T47D (cell line): Measurements from ENCODE around the gene GJC1.
"Not testable (repeated sequence)": the region's sequence is repeated elsewhere in the genome, so short reads cannot be mapped to it uniquely, and the experiment has no call there.

Source experiments
- DNase-seq, 2 experiments: peaks; one replicate each; pipeline versions ENCODE4 v3.0.0 to v3.0.0-alpha.2; 2011 to 2012; ENCODE audit warnings: low read depth in 1 of 2, low spot score in 1 of 2
- JUND ChIP-seq: IDR thresholded peaks from 2 replicates; pipeline ENCODE4 v1.6.1; 2012; ENCODE audit warnings: low read depth
- in situ Hi-C: cut with HindIII; loops from 2 replicates; pipeline ENCODE4 v1.10.0; 2016; ENCODE audit warnings: low sequenced_read_pairs, low pct_unique_long_range_greater_than_20kb

The GJC1 gene

DNA sequence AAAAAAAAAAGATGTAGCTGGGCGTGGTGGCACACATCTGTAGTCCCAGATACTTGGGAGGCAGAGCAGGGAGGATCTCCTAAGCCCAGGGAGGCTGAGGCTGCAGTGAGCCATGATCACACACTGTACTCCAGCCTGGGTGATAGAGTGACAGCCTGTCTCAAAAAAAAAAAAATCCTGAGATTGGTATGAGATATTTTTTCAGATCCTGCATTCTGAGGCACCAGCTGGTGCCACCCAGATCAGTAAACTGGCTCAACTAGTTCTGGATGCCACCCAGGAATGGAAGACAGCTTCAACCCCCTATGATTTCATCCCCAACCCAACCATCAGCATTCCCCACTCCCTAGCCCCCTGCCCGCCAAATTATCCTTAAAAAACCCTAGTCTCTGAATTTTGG lies 7.1 kb upstream of the GJC1 start:
- TF ChIP-seq JUND, result no peak
- DNase-seq, result peak in 1 of 2 experiments; percentile 45
- in situ Hi-C loops, result no loop called here

DNA sequence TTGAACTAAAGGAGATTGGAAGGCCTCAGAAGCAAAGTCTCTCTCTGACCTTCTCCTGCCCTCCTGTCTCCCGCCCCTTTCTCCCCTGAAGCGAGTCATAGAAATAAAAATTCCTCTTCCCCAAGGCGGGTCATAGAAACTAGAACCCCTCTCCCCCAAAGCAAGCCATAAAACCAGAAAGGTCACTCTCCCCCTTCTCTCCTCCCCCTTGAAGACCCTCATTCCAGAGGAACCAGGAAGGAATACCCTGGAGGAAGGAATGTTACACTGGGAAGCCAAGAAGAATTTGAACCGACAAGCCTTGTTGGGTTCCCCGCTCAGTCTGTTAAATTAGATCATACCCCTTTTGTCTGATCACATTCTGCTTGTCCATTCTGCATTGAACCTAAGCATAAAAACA lies 2.7 kb upstream of the GJC1 start:
- no peak for DNase-seq
- no peak for TF ChIP-seq JUND
- in situ Hi-C loops, result no loop called here

DNA sequence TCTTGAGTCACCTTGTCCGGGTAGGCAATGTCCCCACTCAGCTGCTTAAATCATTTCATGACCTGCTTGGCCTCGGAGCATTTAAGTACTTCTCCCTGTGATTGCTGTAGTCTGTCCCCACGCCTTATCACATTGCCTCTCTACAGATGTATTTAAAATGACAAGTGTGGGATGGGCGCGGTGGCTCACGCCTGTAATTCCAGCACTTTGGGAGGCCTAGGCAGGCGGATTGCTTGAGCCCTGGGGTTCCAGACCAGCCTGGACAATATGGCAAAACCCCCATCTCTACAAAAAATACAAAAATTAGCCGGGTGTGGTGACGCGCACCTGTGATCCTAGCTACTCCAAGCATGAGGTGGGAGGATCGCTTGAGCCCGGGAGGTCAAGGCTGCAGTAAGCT lies 1.3 kb upstream of the GJC1 start:
- in situ Hi-C loops, result no loop called here
- DNase-seq, result no peak

DNA sequence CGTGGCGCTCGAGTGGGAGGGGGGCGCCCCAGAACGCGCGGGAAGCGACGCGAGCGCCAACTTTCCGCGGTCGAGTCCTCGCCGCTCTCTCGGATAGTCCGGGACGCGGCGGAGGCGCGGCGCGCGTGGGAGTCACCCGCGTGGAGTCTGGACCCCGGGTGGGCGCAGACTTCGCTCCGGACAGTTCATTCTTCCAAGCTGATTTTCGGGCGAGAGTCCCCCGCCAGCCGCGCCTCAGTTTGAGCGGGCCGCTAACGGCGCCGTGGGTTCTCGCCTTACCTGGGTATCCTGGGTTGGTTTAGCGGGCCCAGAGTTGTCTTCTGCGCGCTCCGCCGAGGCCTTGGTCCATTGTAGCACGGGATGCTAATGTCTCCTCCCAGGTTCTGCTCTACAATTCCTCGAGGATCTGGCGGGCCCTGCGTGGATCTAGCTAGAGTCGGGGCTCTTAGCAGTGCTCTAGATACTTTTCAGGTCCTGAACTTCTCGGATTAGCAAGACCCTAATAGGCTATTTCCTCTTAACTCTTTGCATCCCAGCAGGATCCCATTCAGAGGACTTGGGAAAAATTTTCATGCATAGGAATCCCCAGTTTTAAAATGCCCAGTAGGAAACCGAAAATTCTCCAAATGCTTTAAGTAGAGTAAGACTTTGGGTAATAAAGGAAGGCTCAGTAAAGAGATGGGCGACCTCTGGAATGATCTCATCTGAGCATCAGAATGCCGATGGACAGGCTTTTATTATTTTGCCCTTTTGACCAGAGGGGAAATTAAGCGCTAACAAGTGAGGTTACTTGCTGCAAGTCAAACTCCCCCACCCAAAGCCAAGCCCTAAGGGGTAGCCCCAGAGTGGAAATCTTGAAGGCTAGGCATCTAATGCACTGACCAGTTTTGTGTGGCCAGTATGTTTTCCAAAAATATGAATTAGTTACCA lies 537 bp upstream of the GJC1 start:
- in situ Hi-C loops, result no loop called here
- TF ChIP-seq JUND, result no peak
- peak; percentile 46 to 62 for DNase-seq

More for the DNA sequence above, 1.3 kb upstream of the GJC1 start:
- TF ChIP-seq JUND, result no peak

DNA sequence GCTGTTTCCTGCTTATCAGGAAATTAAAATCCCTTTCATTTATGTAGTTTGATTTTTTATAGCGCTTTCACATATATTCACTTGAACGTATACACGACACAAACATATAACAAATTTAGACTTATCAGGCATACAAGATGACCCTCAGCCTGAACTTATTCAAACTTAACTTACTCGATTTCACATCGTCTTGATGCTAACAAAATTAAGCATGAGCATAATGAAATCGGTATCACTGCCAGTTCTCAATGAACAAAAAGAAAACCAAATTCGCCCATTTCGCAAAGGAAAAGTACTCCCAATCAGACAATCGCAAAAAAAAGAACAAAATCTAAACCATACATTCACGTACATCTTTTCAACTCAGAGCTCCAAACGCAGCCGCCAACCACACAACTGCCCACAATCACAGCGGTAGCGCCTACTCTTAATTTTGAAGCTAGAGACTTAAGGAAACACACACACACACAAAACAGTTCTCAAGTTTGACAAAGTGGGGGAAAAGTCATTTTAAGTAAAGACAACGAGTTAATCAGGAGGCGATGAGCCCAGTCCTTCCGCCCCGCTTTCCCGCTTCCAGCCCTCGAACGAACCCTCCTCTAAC lies 1.1 kb downstream of the GJC1 start:
- TF ChIP-seq JUND, result no peak
- DNase-seq, result no peak
- in situ Hi-C loops, result no loop called here

DNA sequence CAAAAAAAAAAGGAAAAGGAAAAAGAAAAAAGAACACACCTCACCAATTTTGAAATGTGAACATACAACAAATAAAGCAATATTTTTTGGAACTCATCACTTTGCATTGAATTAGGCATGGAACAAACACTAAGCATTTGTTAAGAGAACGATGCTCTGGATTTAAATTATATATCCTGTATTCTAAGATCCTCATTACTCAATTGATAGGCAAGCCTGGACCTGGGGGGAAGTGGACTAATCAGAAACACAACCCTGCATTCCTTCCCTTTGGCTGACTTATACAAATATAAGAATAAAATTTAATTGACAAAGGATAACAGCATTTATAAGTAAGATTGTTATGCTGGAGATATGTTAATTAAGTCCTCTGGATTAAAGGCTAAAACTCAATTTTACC lies 2.2 kb downstream of the GJC1 start:
- no peak for TF ChIP-seq JUND
- no peak for DNase-seq
- in situ Hi-C loops, result no loop called here

DNA sequence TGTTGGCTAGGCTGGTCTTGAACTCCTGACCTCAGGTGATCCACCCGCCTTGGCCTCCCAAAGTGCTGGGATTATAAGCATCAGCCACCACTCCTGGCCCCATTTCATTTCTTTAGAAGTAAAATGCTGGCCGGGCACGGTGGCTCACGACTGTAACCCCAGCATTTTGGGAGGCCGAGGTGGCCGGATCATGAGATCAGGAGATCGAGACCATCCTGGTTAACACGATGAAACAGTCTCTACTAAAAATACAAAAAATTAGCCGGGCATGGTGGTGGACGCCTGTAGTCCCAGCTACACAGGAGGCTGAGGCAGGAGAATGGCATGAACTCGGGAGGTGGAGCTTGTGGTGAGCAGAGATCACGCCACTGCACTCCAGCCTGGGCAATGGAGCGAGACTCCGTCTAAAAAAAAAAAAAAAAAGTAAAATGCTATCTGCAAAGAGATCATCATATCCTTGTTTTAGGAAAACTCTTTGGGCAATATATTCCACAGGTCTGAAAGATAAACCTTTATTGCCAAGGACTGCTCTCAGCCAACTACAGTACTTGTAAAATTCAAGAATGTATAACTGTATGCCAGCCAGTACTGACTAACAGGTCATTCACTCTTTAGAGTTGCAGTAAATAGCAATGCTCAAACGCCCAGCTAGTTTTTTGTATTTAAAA lies 3.8 kb downstream of the GJC1 start:
- in situ Hi-C loops, result no loop called here

DNA sequence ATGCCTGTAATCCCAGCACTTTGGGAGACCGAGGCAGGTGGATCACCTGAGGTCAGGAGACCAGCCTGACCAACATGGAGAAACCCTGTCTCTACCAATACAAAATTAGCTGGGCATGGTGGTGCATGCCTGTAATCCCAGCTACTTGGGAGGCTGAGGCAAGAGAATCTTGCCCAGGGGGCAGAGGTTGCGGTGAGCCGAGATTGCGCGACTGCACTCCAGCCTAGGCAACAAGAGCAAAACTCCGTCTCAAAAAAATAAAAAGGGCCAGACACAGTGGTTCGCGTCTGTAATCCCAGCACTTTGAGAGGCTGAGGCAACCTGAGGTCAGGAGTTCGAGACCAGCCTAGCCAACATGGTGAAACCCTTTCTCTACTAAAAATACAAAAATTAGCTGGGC lies 4.9 kb downstream of the GJC1 start:
- DNase-seq, in situ Hi-C loops: not testable (repeated sequence)

More for the DNA sequence above, 3.8 kb downstream of the GJC1 start:
- DNase-seq, result no peak
- no peak for TF ChIP-seq JUND

DNA sequence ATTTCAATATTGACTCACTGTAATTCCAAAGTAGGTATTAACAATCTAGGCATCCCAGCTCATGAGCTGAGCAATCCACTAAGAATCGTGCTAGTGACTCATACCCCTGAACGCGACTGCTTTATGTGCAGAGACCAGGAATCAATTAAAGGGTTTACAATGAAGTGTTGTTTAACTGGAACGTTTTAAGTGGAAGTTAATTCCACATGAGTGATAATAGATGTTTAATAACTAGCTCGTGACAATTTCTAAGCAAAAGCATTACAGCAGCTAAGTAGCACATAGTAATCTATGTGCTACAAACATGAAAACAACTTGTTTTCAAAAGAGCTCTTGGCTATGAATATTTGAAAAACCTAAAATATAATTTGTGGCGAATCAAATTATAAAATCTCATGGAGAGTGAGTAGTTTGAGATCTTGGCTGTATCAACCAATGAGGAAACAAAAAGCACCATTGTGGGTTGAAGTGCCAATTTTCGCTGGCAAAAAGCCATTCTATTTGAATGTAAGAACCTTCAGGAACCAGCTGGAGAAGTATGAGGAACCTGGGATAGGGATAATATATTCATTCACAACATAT lies 9.4 kb downstream of the GJC1 start:
- in situ Hi-C loops, result no loop called here

DNA sequence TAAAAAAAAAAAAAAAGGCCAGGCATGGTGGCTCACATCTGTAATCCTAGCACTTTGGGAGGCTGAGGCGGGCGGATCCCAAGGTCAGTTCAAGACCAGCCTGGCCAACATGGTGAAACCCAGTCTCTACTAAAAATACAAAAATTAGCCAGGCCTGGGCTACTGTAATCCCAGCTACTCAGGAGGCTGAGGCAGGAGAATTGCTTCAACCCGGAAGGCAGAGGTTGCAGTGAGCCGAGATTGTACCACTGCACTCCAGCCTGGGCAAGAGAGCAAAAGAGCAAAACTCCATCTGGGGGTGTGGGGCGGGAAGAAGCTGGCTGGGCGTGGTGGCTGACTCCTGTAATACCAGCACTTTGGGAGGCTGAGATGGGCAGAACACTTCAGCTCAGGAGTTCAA lies 11.6 kb downstream of the GJC1 start:
- DNase-seq, in situ Hi-C loops: not testable (repeated sequence)

More for the DNA sequence above, 9.4 kb downstream of the GJC1 start:
- no peak for TF ChIP-seq JUND
- DNase-seq, result peak in 1 of 2 experiments; percentile 28

DNA sequence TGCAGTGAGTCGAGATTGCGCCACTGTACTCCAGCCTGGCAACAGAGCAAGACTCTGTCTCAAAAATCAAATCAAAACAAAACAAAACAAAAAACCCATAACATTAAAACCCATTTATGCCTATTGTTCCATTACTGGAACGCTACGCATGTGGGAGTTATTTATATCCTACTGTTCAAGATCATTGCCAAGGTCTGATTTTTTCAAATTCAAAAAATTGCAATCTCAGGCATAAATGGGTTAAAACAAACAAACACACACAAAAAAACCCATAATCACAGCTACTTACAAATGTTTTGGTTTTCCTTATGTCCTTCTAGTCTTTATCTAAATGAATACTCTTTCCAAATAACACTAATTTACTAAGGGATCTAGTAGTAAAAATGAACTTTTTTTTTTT lies 17.8 kb downstream of the GJC1 start:
- TF ChIP-seq JUND, result no peak
- no peak for DNase-seq
- in situ Hi-C loops, result no loop called here

DNA sequence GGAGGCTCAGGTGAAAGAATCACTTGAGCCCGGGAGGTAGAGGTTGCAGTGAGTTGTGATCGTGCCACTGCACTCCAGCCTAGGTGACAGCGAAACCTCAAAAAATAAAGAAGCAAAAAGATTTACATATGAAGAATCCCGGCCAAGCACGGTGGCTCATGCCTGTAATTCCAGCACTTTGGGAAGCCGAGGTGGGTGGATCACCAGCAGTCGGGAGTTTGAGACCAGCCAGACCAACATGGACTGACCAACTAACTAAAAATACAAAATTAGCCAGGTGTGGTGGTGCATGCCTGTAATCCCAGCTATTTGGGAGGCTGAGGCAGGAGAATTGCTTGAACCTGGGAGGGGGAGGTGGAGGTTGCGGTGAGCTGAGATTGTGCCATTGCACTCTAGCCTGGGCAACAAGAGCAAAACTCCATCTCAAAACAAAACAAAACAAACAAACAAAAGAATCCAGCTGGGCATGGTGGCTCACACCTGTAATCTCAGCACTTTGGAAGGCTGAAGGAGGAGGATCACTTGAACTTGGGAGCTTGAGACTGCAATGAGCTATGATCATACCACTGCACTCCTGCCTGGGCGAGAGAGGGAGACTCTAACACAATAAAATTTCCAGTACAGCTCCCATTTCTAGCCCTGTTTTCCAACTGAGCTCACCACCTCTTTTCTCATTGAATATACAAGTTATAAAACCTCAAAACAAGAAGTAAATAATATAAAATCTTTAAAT lies 21.3 kb downstream of the GJC1 start:
- in situ Hi-C loops, DNase-seq: not testable (repeated sequence)
